ENCODE results near the gene SLC24A4. TPM values are rescaled to one million over a fixed set of nuclear protein-coding genes. Genes with fewer than 3 reads are reported as not detected.
A peak's percentile ranks its signal among the peaks of the same experiment; 100 is the strongest.

SLC24A4 gene, protein sequence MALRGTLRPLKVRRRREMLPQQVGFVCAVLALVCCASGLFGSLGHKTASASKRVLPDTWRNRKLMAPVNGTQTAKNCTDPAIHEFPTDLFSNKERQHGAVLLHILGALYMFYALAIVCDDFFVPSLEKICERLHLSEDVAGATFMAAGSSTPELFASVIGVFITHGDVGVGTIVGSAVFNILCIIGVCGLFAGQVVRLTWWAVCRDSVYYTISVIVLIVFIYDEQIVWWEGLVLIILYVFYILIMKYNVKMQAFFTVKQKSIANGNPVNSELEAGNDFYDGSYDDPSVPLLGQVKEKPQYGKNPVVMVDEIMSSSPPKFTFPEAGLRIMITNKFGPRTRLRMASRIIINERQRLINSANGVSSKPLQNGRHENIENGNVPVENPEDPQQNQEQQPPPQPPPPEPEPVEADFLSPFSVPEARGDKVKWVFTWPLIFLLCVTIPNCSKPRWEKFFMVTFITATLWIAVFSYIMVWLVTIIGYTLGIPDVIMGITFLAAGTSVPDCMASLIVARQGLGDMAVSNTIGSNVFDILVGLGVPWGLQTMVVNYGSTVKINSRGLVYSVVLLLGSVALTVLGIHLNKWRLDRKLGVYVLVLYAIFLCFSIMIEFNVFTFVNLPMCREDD
- total RNA-seq (10 to 100 TPM in 1 of 5 experiments, 1 to 10 TPM in 1, under 1 TPM in 1, not detected in 2; 0.10 to 15.3 (median 2.1) TPM), polyA plus RNA-seq (not detected), total RNA-seq (not detected)

DNA sequence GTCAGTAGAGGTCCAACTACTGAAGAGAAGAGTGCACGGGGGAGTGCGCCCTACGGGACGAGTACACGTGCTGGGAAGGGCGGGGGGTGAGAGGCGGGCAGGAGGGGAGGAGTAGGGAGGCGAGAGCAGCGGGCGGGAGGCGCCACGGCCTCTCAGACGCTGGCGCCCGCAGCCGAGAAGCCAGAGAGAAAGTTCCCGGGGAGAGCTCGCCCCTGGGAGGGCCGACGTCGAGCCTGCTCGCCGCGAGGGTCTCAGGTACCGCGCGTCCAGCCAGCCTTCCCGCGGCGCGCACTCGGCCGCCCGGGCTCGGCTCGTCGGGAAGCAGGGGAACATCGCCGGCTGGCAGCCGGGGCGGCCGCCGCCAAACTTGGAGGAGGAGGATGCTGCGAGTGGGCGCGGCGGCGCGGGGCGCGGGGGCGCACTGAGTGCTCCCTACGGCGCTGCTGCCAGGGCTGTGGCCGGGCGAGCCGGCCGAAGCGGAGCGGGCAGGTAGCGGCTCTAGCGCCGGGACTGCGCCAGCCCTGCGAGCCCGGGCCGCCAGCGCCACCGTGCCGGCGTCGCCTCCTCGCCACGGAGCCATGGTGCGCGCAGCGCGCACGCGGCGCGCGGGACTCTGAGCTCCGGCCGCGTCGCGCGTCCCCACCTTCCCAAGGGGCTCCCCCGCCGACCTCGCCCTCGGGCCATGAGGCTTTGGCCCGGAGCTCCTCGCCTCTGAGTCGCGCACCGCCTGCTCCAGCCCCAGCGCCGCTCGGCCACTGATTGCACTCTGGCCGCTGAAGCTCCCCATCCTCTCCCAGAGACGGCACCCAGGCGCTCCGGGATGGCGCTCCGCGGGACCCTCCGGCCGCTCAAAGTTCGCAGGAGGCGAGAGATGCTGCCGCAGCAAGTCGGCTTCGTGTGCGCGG lies at the start of gene SLC24A4:
TSS of gene SLC24A4 (plus strand) at position 155 of the 905 bp plus-strand sequence. CDS start at position 821, 666 bp downstream.
- H3K9me3 ChIP-seq (ENCODE audit: control insufficient read depth in 2 of 3, low read length in 3 of 3), result no peaks in the 10 kb centered on the region
- Mint-ChIP-seq H3K36me3 (peaks cover 0 to 3% (median 0%) of the 10 kb centered on the region in 5 donors), H3K9me3 (peaks cover 0 to 3% (median 0%) of the 10 kb centered on the region in 11 donors), H3K27me3 (peaks cover 53 to 83% (median 67%) of the 10 kb centered on the region in 5 donors), H3K4me3 (peak within 1 kb of the TSS; percentile 53 to 82 (median 70)), H3K27ac (no peak within 1 kb of the TSS), H3K4me1 (peaks cover 0 to 7% (median 3%) of the 10 kb centered on the region in 7 donors)
- ChIA-PET CTCF (no interaction called here), POLR2A (no interaction called here)
- H3K36me3 ChIP-seq (ENCODE audit: control insufficient read depth in 2 of 3, insufficient read depth in 3 of 3, low read length in 3 of 3), result no peaks in the 10 kb centered on the region
- no peaks in the 10 kb centered on the region for H3K27me3 ChIP-seq (ENCODE audit: control insufficient read depth in 2 of 2, insufficient read depth in 2 of 2, low read length in 2 of 2)
- intact Hi-C loops (cut with micrococcal nuclease), result loop anchor here (10.0 kb wide), 2 partner anchors 68 to 362 kb away; no protein-coding TSS in a partner anchor
- no peak within 1 kb of the TSS for H3K27ac ChIP-seq (ENCODE audit: low read depth, low read length)
- H3K4me1 ChIP-seq (ENCODE audit: control insufficient read depth in 2 of 2, insufficient read depth in 2 of 2, low read length in 2 of 2), result no peaks in the 10 kb centered on the region
- DNase-seq (peak in 3 of 9 donors; percentile 3 to 30 (median 12)), ATAC-seq (no peak)
- no peak within 1 kb of the TSS for H3K4me3 ChIP-seq (ENCODE audit: low read length)

DNA sequence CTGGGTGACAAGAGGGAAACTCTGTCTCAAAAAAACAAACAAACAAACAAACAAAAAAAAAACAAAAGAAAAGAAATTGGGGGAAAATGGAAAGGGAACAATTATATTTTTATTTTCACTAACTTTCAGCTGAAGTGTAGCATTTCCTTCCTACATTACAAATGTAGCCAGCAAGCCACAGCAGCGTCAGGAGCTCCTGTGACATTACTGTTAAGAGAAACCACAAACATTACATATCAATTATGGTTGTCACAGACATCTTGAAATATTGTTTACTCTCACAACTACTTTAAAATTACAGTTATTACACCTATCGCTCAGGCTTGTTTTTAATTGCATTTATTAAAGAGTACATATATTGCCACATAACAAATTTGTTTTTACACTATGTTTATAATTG lies 49.8 kb upstream of the SLC24A4 start:
- H3K27me3 ChIP-seq (ENCODE audit: control insufficient read depth in 2 of 2, insufficient read depth in 2 of 2, low read length in 2 of 2), result no peaks in the 10 kb centered on the region
- Mint-ChIP-seq H3K27me3 (peaks cover 0 to 47% (median 5%) of the 10 kb centered on the region in 5 donors), H3K4me1 (peaks cover 0 to 2% (median 0%) of the 10 kb centered on the region in 7 donors), H3K27ac (no peak overlapping the region), H3K36me3 (no peaks in the 10 kb centered on the region), H3K9me3 (no peaks in the 10 kb centered on the region), H3K4me3 (no peak overlapping the region)
- intact Hi-C loops (cut with micrococcal nuclease), result no loop called here
- DNase-seq (no peak), ATAC-seq (no peak)
- H3K27ac ChIP-seq (ENCODE audit: low read depth, low read length), result no peak overlapping the region
- no peaks in the 10 kb centered on the region for H3K36me3 ChIP-seq (ENCODE audit: control insufficient read depth in 2 of 3, insufficient read depth in 3 of 3, low read length in 3 of 3)
- no peaks in the 10 kb centered on the region for H3K4me1 ChIP-seq (ENCODE audit: control insufficient read depth in 2 of 2, insufficient read depth in 2 of 2, low read length in 2 of 2)
- ChIA-PET CTCF (interaction anchor here (0.6 kb wide), 1 partner anchor 17 kb away, joined by 3 read pairs; no protein-coding TSS in a partner anchor), POLR2A (no interaction called here)
- no peaks in the 10 kb centered on the region for H3K9me3 ChIP-seq (ENCODE audit: control insufficient read depth in 2 of 3, low read length in 3 of 3)
- no peak overlapping the region for H3K4me3 ChIP-seq (ENCODE audit: low read length)

DNA sequence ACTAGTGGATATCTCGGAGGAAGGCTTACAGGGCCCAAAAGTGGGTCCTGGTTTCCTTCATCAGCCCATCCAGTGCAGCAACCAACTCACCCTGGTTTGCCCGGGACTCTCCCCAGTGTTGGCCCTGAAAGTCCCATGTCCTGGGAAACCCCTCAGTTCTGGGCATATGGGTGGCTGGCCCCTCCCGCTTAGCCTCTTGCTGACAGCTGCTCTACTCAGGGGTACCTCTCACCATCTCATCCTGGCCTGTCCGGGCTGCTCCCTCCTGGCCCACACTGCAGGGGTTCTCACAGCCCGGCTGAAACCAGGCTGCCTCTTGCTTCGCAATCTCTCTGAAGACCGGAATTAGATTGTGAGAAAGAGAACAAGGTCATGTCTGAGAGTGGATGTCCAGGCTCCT lies 48.9 kb upstream of the SLC24A4 start:
- Mint-ChIP-seq H3K4me1 (peaks cover 0 to 2% (median 0%) of the 10 kb centered on the region in 7 donors), H3K27me3 (peaks cover 0 to 42% (median 5%) of the 10 kb centered on the region in 5 donors), H3K9me3 (no peaks in the 10 kb centered on the region), H3K27ac (no peak overlapping the region), H3K4me3 (no peak overlapping the region), H3K36me3 (no peaks in the 10 kb centered on the region)
- intact Hi-C loops (cut with micrococcal nuclease), result no loop called here
- CTCF ChIA-PET, result no interaction called here
- no peaks in the 10 kb centered on the region for H3K4me1 ChIP-seq (ENCODE audit: control insufficient read depth in 2 of 2, insufficient read depth in 2 of 2, low read length in 2 of 2)
- H3K27me3 ChIP-seq (ENCODE audit: control insufficient read depth in 2 of 2, insufficient read depth in 2 of 2, low read length in 2 of 2), result no peaks in the 10 kb centered on the region
- no peaks in the 10 kb centered on the region for H3K9me3 ChIP-seq (ENCODE audit: control insufficient read depth in 2 of 3, low read length in 3 of 3)
- no peak for DNase-seq
- no peak for ATAC-seq
- POLR2A ChIA-PET, result no interaction called here
- no peak overlapping the region for H3K27ac ChIP-seq (ENCODE audit: low read depth, low read length)
- H3K36me3 ChIP-seq (ENCODE audit: control insufficient read depth in 2 of 3, insufficient read depth in 3 of 3, low read length in 3 of 3), result no peaks in the 10 kb centered on the region
- H3K4me3 ChIP-seq (ENCODE audit: low read length), result no peak overlapping the region

DNA sequence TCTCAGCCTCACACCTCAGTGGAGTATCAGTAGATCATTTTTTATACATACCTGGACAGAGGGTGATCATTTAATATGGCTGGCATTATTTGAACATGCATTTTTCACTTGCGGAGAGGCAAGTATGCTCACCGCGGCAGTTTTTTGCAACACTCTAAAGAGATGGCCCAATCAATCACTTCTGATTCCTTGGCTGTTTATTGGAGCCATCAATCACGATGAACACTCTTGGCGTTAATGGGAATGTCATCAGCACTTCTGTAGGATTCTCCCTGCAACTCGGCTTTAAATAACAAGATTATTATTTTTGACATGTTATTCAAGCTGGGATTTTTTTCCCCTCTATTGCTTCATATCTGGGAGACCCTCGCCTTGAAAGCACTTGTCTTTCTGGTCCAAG lies 46.9 kb upstream of the SLC24A4 start:
- Mint-ChIP-seq H3K27ac (peak overlapping the region in 1 of 9 donors; percentile 35), H3K36me3 (peaks cover 0 to 6% (median 0%) of the 10 kb centered on the region in 5 donors), H3K4me1 (peaks cover 9 to 19% (median 16%) of the 10 kb centered on the region in 7 donors), H3K4me3 (no peak overlapping the region), H3K9me3 (no peaks in the 10 kb centered on the region), H3K27me3 (peaks cover 0 to 23% (median 5%) of the 10 kb centered on the region in 5 donors)
- Histone ChIP-seq H3K4me1 (ENCODE audit: control insufficient read depth in 2 of 2, insufficient read depth in 2 of 2, low read length in 2 of 2) (peaks cover 0 to 11% of the 10 kb centered on the region in 2 donors), H3K9me3 (ENCODE audit: control insufficient read depth in 2 of 3, low read length in 3 of 3) (no peaks in the 10 kb centered on the region), H3K27me3 (ENCODE audit: control insufficient read depth in 2 of 2, insufficient read depth in 2 of 2, low read length in 2 of 2) (no peaks in the 10 kb centered on the region), H3K36me3 (ENCODE audit: control insufficient read depth in 2 of 3, insufficient read depth in 3 of 3, low read length in 3 of 3) (no peaks in the 10 kb centered on the region), H3K4me3 (ENCODE audit: low read length) (no peak overlapping the region), H3K27ac (ENCODE audit: low read depth, low read length) (no peak overlapping the region)
- intact Hi-C loops (cut with micrococcal nuclease), result no loop called here
- DNase-seq (no peak), ATAC-seq (no peak)
- CTCF ChIA-PET, result no interaction called here
- POLR2A ChIA-PET, result no interaction called here

DNA sequence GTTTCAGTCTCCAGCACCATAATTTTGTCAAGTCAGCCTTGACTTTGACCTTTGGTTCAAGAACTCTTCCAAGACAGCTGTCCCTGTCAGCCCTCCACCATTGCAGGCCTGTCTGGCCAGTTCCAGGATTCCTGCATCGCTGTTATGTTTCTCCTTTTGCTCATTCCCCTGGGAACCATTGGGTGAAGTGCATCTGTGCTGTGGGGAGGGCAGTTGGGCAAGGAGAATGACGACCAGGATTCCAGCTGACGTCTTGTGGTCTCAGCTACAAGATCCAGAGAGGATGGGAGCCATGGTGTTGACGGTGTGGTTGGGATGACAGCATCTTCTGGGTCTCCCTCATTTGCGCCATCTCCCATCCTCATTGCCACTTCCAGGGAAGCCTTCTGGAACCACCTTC lies 45.9 kb upstream of the SLC24A4 start:
- peaks cover 0 to 3% (median 0%) of the 10 kb centered on the region in 11 donors for H3K9me3 Mint-ChIP-seq
- H3K4me1 ChIP-seq (ENCODE audit: control insufficient read depth in 2 of 2, insufficient read depth in 2 of 2, low read length in 2 of 2), result peaks cover 0 to 16% of the 10 kb centered on the region in 2 donors
- intact Hi-C loops (cut with micrococcal nuclease), result no loop called here
- no peaks in the 10 kb centered on the region for H3K27me3 ChIP-seq (ENCODE audit: control insufficient read depth in 2 of 2, insufficient read depth in 2 of 2, low read length in 2 of 2)
- no peak for DNase-seq
- H3K27ac ChIP-seq (ENCODE audit: low read depth, low read length), result no peak overlapping the region
- ChIA-PET CTCF (no interaction called here), POLR2A (no interaction called here)
- peaks cover 10 to 27% (median 25%) of the 10 kb centered on the region in 7 donors for H3K4me1 Mint-ChIP-seq
- H3K27me3 Mint-ChIP-seq, result peaks cover 0 to 17% (median 5%) of the 10 kb centered on the region in 5 donors
- H3K36me3 Mint-ChIP-seq, result peaks cover 0 to 11% (median 0%) of the 10 kb centered on the region in 5 donors
- no peak overlapping the region for H3K4me3 Mint-ChIP-seq
- H3K9me3 ChIP-seq (ENCODE audit: control insufficient read depth in 2 of 3, low read length in 3 of 3), result no peaks in the 10 kb centered on the region
- H3K27ac Mint-ChIP-seq, result no peak overlapping the region
- ATAC-seq, result no peak
- H3K4me3 ChIP-seq (ENCODE audit: low read length), result no peak overlapping the region
- no peaks in the 10 kb centered on the region for H3K36me3 ChIP-seq (ENCODE audit: control insufficient read depth in 2 of 3, insufficient read depth in 3 of 3, low read length in 3 of 3)

Data from naive thymus-derived CD4-positive, alpha-beta T cell (primary cell).